Esophagus (tissue), 2 donors: ENCODE measurements around the gene MVD. TPM values are rescaled to one million over a fixed set of nuclear protein-coding genes. Genes with fewer than 3 reads are reported as not detected.

Source experiments
- H3K27ac ChIP-seq, 2 donors: one replicate each; pipeline ENCODE4 v1.5.1; 2013; ENCODE audit warnings: low read depth in 2 of 2, mild to moderate bottlenecking in 2 of 2, inconsistent platforms in 1 of 2, low read length in 1 of 2, moderate library complexity in 1 of 2
- H3K27me3 ChIP-seq, 2 donors: one replicate each; pipeline ENCODE4 v1.6.1; 2013; ENCODE audit warnings: low read length in 2 of 2, control low read depth in 1 of 2, mild to moderate bottlenecking in 1 of 2; ENCODE audit not compliant: insufficient read depth in 2 of 2, control insufficient read depth in 1 of 2
- H3K36me3 ChIP-seq, 2 donors: one replicate each; pipeline ENCODE4 v1.6.1; 2013; ENCODE audit warnings: low read length in 1 of 2; ENCODE audit not compliant: control insufficient read depth in 2 of 2, insufficient read depth in 2 of 2
- H3K4me1 ChIP-seq, 2 donors: one replicate each; pipeline ENCODE4 v1.6.1; 2013; ENCODE audit warnings: low read length in 1 of 2; ENCODE audit not compliant: control insufficient read depth in 2 of 2, insufficient read depth in 2 of 2
- H3K4me3 ChIP-seq, 2 donors: one replicate each; pipeline ENCODE4 v1.5.1; 2013; ENCODE audit warnings: low read length in 2 of 2, mild to moderate bottlenecking in 2 of 2, low read depth in 1 of 2, moderate library complexity in 1 of 2
- H3K9me3 ChIP-seq, 2 donors: one replicate each; pipeline ENCODE4 v1.6.1; 2013; ENCODE audit warnings: mild to moderate bottlenecking in 2 of 2, low read depth in 1 of 2, low read length in 1 of 2, moderate library complexity in 1 of 2; ENCODE audit not compliant: control insufficient read depth in 2 of 2, insufficient read depth in 1 of 2
- WGBS, 2 donors: extraction: QIAGEN DNeasy Blood & Tissue Kit; methylation state at CpG; one replicate each; pipeline ENCODE4 v1.1.7; 2013; 5-methylcytosine and 5-hydroxymethylcytosine counted together
- polyA plus RNA-seq, 2 donors: library from polyadenylated mRNA; stranded (reverse); fragments of 200-250 nt; gene quantifications; one replicate each; pipeline ENCODE4 v1.2.3, GENCODE V29; 2013
- donor health status: healthy with polysubstance abuse.
- donor health status: Bipolar disorder and iron deficiency.

MVD gene
- polyA plus RNA-seq, 2 donors: 92.5 to 149 TPM

DNA sequence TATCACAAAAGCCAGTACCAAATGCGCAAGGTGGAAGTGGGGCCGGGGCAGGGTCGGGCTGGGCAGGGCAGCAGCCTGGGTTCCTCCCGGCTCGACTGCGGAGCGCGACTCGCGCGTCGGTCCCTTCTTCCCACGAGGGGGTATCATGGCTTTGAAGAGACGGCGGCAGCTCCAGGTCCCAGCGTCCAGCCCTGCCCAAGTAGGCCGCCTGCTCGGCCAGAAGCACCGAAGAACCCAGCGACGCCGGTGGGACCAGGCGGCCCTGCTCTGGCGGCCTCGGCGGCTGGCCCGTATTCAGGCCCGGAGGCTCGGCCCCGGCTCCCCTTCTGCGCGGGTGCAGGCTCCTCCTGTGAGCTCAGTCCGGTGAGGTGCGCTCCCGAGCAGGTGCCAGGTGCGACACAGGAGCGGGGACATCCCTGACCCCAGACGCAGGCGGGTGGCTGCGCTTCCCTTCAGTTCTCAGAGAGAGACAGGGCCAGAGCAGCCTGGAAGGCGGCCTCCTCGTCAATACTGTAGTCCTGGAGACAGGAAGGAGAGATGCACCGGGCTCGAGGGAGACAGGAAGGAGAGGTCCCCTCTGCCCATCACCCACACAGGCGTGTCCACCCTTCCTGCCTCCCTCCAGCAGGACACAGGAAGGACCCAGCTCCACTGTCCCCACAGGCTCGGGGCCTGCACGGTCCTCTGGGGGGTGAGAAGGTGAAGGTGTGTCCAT, 34.4 kb upstream of the MVD start:
- Histone ChIP-seq H3K4me3 (no peak overlapping the region), H3K27me3 (no peaks in the 10 kb centered on the region), H3K36me3 (peaks cover 0 to 23% of the 10 kb centered on the region in 2 donors), H3K27ac (no peak overlapping the region), H3K4me1 (peaks cover 3 to 5% of the 10 kb centered on the region in 2 donors), H3K9me3 (peaks cover 0 to 2% of the 10 kb centered on the region in 2 donors)
- 91% methylated on average over 42 to 47 of the region's 47 CpGs for WGBS, 2 donors

GRCh38 chr16:88696441-88696840, 33.5 kb upstream of the MVD start:
- 84 to 88% methylated on average over 14 of the region's 14 CpGs for WGBS, 2 donors
- no peaks in the 10 kb centered on the region for H3K27me3 ChIP-seq
- peaks cover 0 to 2% of the 10 kb centered on the region in 2 donors for H3K9me3 ChIP-seq
- H3K36me3 ChIP-seq: peaks cover 0 to 23% of the 10 kb centered on the region in 2 donors
- H3K4me1 ChIP-seq: peaks cover 0 to 5% of the 10 kb centered on the region in 2 donors
- no peak overlapping the region for H3K4me3 ChIP-seq
- H3K27ac ChIP-seq: no peak overlapping the region

DNA sequence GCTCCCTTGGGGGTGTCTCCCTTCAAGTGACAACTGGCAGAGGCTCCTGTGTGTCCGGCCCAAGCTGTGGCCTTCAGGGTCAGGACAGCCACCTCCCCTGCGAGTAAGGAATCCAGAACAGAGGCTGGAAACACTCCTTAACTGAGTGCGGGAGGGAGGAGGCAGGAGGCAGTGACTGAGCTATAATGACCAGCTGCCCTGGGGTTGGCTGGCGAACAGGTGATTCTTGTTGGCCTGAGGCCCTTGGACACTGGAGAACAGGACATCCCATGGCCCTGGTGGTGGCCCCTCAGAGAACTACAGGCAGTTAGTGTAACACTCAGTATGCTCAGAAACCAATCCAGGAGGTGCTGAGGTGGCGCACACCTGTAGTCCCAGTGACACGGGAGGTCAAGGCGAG, 32.9 kb upstream of the MVD start:
- H3K27me3 ChIP-seq: no peaks in the 10 kb centered on the region
- H3K4me3 ChIP-seq: no peak overlapping the region
- H3K9me3 ChIP-seq: peaks cover 0 to 2% of the 10 kb centered on the region in 2 donors
- H3K4me1 ChIP-seq: peaks cover 0 to 5% of the 10 kb centered on the region in 2 donors
- WGBS, 2 donors: 91 to 95% methylated on average over 7 of the region's 7 CpGs
- H3K36me3 ChIP-seq: peaks cover 0 to 23% of the 10 kb centered on the region in 2 donors
- H3K27ac ChIP-seq: no peak overlapping the region

GRCh38 chr16:88695218-88695617, 32.3 kb upstream of the MVD start:
- 69 to 79% methylated on average over 15 of the region's 15 CpGs for WGBS, 2 donors

DNA sequence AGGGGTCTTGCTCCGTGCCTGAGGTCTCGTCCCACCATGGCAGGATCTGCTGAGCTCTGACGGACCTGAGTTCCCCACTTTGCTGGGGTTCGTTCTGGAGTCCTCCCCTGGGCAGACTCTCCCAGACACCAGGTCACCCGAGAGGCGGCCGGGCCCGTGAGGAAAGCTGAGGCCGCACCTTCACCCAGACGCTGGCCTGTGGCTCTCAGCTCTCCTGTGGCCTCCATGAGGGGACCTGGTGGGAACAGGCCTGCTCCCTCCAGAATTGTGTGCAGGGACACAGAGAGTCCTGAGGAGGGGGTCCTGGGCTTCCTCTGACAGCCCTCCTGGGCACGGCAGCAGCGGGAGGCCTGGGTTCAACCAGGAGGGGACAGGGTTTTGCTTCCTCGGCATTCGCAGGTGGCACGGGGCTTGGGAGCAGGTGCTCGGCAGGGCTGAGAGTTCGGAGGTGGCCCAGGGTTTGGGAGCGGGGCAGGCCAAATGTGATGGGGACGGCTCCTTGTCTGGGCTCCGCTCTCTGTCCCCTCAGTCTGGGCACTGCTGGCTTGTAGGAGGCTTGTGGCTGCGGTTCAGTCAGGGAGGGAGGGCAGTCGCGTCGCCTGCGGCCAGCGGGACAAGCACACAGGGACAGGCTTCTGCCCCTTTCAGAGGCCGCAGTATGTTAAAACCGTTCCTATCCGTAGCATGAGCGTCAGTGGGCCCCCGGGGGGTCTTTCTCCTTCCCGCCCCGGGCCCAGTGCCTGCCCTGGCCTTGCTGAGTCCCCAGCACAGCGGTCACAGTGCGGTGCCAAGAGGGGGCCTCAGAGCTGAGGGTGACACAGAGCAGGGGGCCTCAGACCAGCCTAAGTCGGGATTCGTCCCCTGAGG, 31.6 kb upstream of the MVD start:
- H3K9me3 ChIP-seq: peaks cover 0 to 2% of the 10 kb centered on the region in 2 donors
- 89 to 90% methylated on average over 36 to 37 of the region's 37 CpGs for WGBS, 2 donors
- H3K4me1 ChIP-seq: peaks cover 0 to 1% of the 10 kb centered on the region in 2 donors
- no peak overlapping the region for H3K4me3 ChIP-seq
- H3K27me3 ChIP-seq: peaks cover 0 to 3% of the 10 kb centered on the region in 2 donors
- H3K27ac ChIP-seq: no peak overlapping the region
- peaks cover 0 to 22% of the 10 kb centered on the region in 2 donors for H3K36me3 ChIP-seq

More at GRCh38 chr16:88695218-88695617, 32.3 kb upstream of the MVD start:
- peaks cover 0 to 2% of the 10 kb centered on the region in 2 donors for H3K9me3 ChIP-seq
- peaks cover 0 to 5% of the 10 kb centered on the region in 2 donors for H3K4me1 ChIP-seq
- no peak overlapping the region for H3K4me3 ChIP-seq
- peaks cover 0 to 3% of the 10 kb centered on the region in 2 donors for H3K27me3 ChIP-seq
- H3K27ac ChIP-seq: no peak overlapping the region
- H3K36me3 ChIP-seq: peaks cover 0 to 23% of the 10 kb centered on the region in 2 donors

DNA sequence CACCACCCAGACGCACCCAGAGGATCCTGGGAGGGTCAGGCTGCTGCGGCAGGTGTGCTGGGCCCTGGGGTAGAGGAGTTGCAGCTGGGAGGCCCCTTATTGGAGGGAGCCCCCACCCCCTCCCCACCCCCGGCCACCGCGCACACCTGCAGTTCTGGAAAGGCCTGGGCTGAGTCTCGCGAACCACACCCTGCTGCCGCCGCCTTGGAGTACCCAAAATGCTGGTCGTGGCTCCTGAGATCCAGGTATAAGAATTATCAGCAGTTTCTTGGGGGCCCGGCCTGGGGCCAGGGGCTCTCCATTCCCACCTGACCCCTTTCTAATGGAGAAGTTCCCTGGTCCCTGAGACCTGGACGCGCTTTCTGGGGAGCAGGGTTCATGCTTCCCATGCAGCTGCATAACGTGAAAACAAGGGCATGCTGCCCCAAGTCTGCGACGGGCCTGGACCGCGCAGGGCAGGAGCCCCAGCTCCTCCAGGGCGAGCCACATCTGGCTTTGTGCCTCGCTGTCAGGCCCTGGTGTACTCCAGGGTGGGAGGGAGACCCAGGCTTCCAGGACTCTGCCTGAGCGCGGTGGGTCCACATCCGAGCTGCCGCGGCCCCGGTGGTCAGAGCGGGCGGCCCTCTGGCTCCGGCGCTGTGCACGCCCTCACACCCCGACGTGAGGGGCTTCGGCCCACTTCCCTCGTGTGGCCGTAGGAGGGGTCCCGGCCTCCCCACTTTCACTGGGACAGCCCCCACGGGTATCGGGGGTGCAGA, 30.7 kb upstream of the MVD start:
- H3K4me1 ChIP-seq: no peaks in the 10 kb centered on the region
- peaks cover 0 to 3% of the 10 kb centered on the region in 2 donors for H3K27me3 ChIP-seq
- H3K4me3 ChIP-seq: no peak overlapping the region
- H3K36me3 ChIP-seq: peaks cover 0 to 13% of the 10 kb centered on the region in 2 donors
- WGBS, 2 donors: 85 to 87% methylated on average over 36 to 39 of the region's 39 CpGs
- H3K9me3 ChIP-seq: no peaks in the 10 kb centered on the region
- no peak overlapping the region for H3K27ac ChIP-seq

GRCh38 chr16:88692861-88693260, 30.0 kb upstream of the MVD start:
- Histone ChIP-seq H3K36me3 (peaks cover 0 to 9% of the 10 kb centered on the region in 2 donors), H3K4me3 (no peak overlapping the region), H3K27me3 (peaks cover 0 to 3% of the 10 kb centered on the region in 2 donors), H3K9me3 (no peaks in the 10 kb centered on the region), H3K27ac (no peak overlapping the region), H3K4me1 (no peaks in the 10 kb centered on the region)
- WGBS, 2 donors: 67 to 85% methylated on average over 10 of the region's 10 CpGs

- H3K27me3 ChIP-seq: peaks cover 0 to 3% of the 10 kb centered on the region in 2 donors
- H3K36me3 ChIP-seq: peaks cover 0 to under 1% of the 10 kb centered on the region in 2 donors
- H3K4me1 ChIP-seq: no peaks in the 10 kb centered on the region
- H3K9me3 ChIP-seq: no peaks in the 10 kb centered on the region
- 54 to 57% methylated on average over 26 of the region's 26 CpGs for WGBS, 2 donors
- no peak overlapping the region for H3K27ac ChIP-seq
- no peak overlapping the region for H3K4me3 ChIP-seq
Measured at GRCh38 chr16:88691924-88692560, 29.2 kb upstream of the MVD start.
